SKM-1 (cell line): ENCODE measurements around the gene RAB11A.

Source experiments
- DNase-seq: peaks from one replicate; lab custom pipeline; 2025; ENCODE audit not compliant: unreplicated experiment; lab: John Stamatoyannopoulos, UW

The RAB11A gene

GRCh38 chr15:65937476-65937875, 68.2 kb downstream of the RAB11A start:
- DNase-seq: no peak

DNA sequence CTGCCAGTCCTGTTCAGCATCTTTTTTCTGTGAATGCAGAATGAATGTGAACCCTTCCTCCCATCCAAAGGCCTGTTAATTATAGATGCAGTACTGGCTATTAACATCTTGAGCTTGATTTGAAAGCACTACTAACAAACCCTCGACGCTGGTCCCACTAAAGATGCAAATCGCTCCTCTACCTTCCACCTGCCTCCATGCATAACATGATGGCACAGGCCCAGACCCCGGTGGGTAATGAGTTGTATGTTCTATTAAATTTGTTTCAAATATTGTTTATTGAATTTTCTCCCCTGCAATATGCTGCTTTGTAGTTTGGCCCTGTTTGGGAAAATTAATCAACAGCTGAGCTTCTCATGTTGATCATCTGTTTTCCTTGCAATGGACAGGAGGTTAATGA, 69.3 kb downstream of the RAB11A start:
- no peak for DNase-seq

DNA sequence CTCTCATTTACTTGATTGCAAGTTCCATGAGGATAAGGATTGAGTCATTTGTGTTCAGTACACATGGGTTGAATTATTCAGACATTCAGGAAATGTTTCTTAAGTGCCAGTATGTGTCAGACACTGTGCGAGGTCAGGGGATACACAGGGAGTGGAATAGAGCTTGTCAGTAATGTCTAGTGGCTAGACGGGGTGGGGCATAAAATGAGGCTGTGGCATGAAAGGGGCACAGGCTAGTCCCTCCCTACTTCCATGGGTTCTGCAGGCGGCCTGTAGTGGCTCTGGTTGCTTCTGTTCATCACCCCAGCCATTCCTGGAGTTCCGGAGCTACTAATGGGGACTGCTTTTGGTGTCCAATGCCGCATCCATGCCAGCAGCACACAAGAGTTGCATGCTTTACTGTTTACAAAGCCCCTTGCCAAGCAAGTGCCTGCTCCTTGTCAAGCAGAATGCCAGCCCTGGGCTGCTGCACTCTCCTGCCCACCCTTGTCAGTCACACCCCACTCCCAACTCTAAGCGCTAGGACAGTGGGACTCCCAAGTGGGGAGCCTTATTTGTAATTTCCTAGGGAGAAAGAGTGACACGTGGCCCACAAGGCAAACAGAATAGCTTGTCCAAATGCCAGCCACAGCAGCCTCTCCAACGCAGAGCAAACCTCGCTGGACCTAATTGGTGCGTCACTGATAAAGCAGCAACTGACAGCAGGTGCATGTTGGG, 70.8 kb downstream of the RAB11A start:
- DNase-seq: no peak

GRCh38 chr15:65940618-65940909, 71.3 kb downstream of the RAB11A start:
- no peak for DNase-seq
